ENCODE measurements around the gene CASKIN1.
A peak's percentile ranks its signal among the peaks of the same experiment; 100 is the strongest.

CASKIN1 gene

DNA sequence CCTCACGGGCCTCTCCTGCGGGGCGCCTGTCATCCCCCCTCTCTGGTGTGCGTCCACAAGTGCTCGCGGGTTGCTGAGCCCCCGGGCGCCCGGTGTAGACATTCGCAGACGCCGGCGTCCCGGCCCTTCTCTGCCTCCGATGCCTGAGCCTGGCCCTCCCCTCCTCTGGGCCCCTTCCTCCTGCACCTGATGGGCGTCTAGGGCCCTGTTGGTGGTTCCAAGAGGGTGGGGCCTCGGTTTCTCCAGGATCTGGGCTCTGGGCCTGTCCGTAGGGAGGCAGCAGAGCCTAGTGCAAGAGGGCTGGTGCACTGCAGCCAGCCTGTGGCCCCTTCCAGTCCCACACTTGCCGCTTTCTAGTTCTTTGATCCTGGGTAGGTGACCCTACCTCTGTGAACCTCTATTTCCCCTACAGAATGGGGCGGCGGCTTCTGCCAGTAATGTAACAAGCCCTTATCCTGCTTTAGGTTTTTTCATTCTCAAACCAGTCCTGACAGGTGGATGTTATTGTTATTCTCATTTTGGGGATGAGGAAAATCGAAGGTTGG is 27.6 kb upstream of the CASKIN1 start:
- peak overlapping the region; percentile 89 for H3K27ac ChIP-seq
- no peaks in the 10 kb centered on the region for H3K9me3 ChIP-seq (ENCODE audit: severe bottlenecking)
- no peak for DNase-seq
- no peaks in the 10 kb centered on the region for H3K27me3 ChIP-seq (ENCODE audit: insufficient read depth, low read depth, severe bottlenecking)
- H3K36me3 ChIP-seq: peaks cover 45% of the 10 kb centered on the region
- H3K4me3 ChIP-seq (ENCODE audit: low read depth, low read length): peak overlapping the region; percentile 97
- TF ChIP-seq, protein P1, sequence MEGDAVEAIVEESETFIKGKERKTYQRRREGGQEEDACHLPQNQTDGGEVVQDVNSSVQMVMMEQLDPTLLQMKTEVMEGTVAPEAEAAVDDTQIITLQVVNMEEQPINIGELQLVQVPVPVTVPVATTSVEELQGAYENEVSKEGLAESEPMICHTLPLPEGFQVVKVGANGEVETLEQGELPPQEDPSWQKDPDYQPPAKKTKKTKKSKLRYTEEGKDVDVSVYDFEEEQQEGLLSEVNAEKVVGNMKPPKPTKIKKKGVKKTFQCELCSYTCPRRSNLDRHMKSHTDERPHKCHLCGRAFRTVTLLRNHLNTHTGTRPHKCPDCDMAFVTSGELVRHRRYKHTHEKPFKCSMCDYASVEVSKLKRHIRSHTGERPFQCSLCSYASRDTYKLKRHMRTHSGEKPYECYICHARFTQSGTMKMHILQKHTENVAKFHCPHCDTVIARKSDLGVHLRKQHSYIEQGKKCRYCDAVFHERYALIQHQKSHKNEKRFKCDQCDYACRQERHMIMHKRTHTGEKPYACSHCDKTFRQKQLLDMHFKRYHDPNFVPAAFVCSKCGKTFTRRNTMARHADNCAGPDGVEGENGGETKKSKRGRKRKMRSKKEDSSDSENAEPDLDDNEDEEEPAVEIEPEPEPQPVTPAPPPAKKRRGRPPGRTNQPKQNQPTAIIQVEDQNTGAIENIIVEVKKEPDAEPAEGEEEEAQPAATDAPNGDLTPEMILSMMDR (IDR thresholded peaks at IDR 0.05; ENCODE audit: low read depth, low read length): peak; percentile 23; the same call in 1 of the 2 replicates

DNA sequence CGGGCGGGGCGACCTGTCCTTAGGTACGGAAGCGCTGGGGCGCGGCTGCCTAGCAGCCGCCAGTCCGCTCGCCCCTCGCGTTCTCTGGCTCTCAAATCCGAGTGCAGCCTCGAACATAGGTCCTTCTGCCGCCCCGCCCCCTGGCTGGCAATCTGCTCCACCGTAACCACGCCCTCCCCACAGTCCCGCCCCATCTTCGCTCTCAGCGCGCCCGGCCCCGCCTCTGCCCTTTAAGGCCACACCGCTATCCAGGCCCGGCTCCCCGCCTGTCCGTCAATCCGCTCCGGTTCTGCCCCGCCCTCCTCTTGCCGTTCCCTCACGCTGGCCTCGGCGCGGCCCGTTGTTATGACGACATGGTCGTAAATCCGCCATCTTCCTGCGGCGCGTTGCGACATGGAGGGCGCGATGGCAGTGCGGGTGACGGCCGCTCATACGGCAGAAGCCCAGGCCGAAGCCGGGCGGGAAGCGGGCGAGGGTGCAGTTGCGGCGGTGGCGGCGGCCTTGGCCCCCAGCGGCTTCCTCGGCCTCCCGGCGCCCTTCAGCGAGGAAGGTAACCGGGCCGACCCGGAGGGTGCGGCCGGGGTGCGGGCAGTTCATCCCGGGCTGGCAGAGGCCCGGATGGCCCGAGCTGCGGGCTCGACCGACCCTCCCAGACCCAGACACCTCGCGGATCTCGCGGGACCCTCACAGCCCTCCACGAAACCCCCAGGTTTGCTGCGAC is 27.0 kb upstream of the CASKIN1 start, which contains the start of gene E4F1:
Gene E4F1 (plus strand): TSS at position 371 of the 721 bp plus-strand sequence. CDS start 23 bp downstream, at position 394.
- TF ChIP-seq, protein P1 (IDR thresholded peaks at IDR 0.05; ENCODE audit: low read depth, low read length): no peak
- H3K9me3 ChIP-seq (ENCODE audit: severe bottlenecking): no peaks in the 10 kb centered on the region
- H3K4me3 ChIP-seq (ENCODE audit: low read depth, low read length): peak within 1 kb of the TSS; percentile 97
- H3K27me3 ChIP-seq (ENCODE audit: insufficient read depth, low read depth, severe bottlenecking): no peaks in the 10 kb centered on the region
- H3K27ac ChIP-seq: peak within 1 kb of the TSS; percentile 96
- H3K36me3 ChIP-seq: peaks cover 39% of the 10 kb centered on the region
- peak; percentile 100 for DNase-seq

DNA sequence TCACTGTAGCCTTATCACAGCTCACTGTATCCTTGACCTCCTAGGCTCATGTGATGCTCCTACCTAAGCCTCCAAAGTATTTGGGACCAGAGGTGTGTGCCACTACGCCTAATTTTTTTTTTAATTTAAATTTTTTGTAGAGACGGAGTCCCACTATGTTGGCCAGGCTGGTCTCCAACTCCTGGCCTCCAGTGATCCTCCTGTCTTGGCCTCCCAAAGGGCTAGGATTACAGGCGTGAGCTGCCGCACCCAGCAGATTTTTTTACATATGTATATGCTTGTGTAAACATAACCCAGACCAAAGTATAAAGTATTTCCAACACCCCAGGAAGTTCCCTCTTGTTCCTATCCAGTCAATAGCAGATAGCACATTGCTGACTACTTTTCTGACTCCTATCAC is 19.9 kb upstream of the CASKIN1 start:
- H3K36me3 ChIP-seq: peaks cover 24% of the 10 kb centered on the region
- TF ChIP-seq, protein P1 (IDR thresholded peaks at IDR 0.05; ENCODE audit: low read depth, low read length): no peak
- no peak overlapping the region for H3K4me3 ChIP-seq (ENCODE audit: low read depth, low read length)
- DNase-seq: no peak
- H3K27me3 ChIP-seq (ENCODE audit: insufficient read depth, low read depth, severe bottlenecking): no peaks in the 10 kb centered on the region
- H3K27ac ChIP-seq: peak overlapping the region; percentile 96
- H3K9me3 ChIP-seq (ENCODE audit: severe bottlenecking): no peaks in the 10 kb centered on the region

DNA sequence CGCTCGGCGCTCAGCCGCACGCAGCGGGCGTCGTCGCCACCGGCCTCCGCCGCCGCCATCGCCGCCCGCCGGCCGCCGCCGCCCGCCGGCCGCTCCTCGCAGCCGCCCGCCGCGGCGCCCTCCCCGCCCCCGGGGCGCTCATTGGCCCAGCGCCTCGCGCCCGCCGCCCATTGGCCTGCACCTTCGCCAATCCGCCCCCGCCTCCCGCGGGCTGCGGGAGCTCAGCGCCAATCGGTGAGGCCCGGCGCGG is 18.2 kb upstream of the CASKIN1 start, which contains the start of gene PGP:
Gene PGP (minus strand): TSS at position 122 of the 250 bp plus-strand sequence. CDS start 63 bp downstream, at position 59.
- peak within 1 kb of the TSS; percentile 96 for H3K27ac ChIP-seq
- TF ChIP-seq, protein P1 (IDR thresholded peaks at IDR 0.05; ENCODE audit: low read depth, low read length): no peak
- no peaks in the 10 kb centered on the region for H3K27me3 ChIP-seq (ENCODE audit: insufficient read depth, low read depth, severe bottlenecking)
- no peak for DNase-seq
- no peaks in the 10 kb centered on the region for H3K9me3 ChIP-seq (ENCODE audit: severe bottlenecking)
- H3K36me3 ChIP-seq: peaks cover 33% of the 10 kb centered on the region
- H3K4me3 ChIP-seq (ENCODE audit: low read depth, low read length): peak within 1 kb of the TSS; percentile 77

DNA sequence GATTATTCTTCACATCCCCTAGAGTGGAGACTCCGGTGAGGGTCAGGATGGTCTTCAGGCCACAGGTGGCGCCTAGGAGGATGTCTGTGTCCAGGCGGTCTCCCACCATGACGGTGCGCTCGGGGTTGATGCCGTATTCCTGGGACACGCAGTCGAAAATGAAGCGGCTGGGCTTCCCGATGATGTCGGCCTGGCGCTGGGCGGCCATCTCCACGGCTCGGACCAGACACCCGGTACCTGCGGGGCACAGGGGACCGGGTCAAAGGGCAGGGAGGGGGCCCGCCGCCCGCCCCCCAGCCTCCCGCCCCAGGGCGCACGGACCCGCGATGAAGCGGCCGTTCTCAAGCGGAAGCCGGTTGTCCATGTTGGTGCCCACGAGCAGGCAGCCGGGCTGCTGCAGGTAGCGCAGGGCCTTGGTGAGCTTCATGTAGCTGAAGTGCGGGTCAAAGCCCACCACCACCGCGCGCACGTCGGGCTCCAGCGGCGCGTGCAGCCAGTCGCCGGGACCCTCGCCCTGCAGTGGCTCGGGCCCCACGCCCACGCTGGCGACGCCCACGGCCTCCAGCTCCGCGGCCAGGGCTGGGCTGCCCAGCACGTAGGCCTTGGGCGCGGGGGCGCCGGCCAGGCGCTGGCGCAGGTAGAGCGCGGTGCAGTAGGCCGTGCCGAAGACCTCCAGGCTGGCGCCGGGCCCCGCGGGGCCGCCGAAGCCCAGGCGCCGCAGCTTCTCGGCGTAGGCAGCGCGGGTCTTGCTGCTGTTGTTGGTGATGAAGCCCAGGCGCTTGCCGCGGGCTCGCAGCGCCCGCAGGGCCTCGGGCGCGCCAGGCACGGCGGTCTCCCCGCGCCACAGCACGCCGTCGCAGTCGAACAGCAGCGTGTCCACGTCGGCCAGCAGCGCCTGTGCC is 17.7 kb upstream of the CASKIN1 start:
- Histone ChIP-seq H3K36me3 (peaks cover 39% of the 10 kb centered on the region), H3K27ac (peak overlapping the region; percentile 93), H3K27me3 (ENCODE audit: insufficient read depth, low read depth, severe bottlenecking) (no peaks in the 10 kb centered on the region), H3K9me3 (ENCODE audit: severe bottlenecking) (no peaks in the 10 kb centered on the region), H3K4me3 (ENCODE audit: low read depth, low read length) (peak overlapping the region; percentile 73)
- TF ChIP-seq, protein P1 (IDR thresholded peaks at IDR 0.05; ENCODE audit: low read depth, low read length): 0 out of 2 replicates have a peak, but pooled peaks have one; percentile 5
- no peak for DNase-seq
